Epithelial cell of proximal tubule (primary cell): ENCODE measurements around the gene KIAA1328. TPM values are rescaled to one million over a fixed set of nuclear protein-coding genes. Genes with fewer than 3 reads are reported as not detected.

ENCODE experiments used
- DNase-seq: peaks from one replicate; pipeline ENCODE4 v3.0.0-alpha.2; 2011; ENCODE audit warnings: low read depth
- H3K4me3 ChIP-seq: 2 replicates; pipeline ENCODE4 v1.5.1; 2011; ENCODE audit warnings: low read depth, mild to moderate bottlenecking, low read length
- total RNA-seq: library from RNA; depleted of rRNA; stranded (reverse); fragments of >200 nt; gene quantifications from 2 replicates; pipeline ENCODE4 v1.2.3, GENCODE V29; 2015
- TF ChIP-seq, protein P1 (sequence below): conservative IDR thresholded peaks from 2 replicates; pipeline ENCODE4 v1.5.1; 2012; ENCODE audit warnings: low read depth, mild to moderate bottlenecking, low read length

Gene KIAA1328
- total RNA-seq = 2.7 and 8.2 TPM in 2 replicates

DNA sequence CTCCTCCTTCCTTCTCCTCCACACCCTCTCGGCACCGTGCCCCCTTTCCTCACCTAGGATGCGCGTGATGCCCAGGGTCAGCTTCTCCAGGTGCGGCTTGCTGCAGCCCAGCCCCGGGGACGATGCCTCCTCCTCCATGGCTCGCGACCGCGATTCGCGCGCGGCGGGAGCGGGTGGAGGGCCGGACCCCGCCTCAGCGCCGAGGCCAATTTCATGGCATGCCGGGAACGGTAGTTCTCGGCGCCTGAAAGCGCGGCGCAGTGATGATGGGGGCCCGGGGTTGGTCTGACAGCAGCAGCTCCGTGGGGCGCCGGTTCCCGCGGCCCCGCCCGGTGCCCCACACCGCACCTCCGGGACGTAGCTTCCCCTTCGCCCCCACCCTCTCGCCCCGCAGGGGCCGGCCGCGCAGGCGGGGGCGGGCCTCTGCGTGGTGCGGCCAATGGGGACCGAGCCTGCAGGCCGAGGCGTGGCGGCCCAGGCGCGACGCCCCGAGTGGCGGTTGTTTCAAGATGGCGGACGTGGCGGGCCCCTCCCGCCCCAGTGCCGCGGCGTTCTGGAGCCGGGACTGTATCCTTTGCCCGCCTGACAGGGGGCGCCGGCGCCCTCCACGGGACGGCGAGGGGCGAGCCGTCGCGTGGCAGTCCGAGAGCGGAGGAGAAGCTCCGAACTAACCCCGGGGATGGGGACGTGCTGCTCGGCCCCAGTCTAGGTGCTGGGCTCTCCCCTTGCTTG, at the start of gene KIAA1328, which contains the start of gene TPGS2:
TSS of gene KIAA1328 (plus strand) at position 498 of the 732 bp plus-strand sequence. CDS start at position 510, 12 bp downstream.
TSS of gene TPGS2 (minus strand) at position 373 of the 732 bp plus-strand sequence. CDS start at position 138, 235 bp downstream.
- DNase-seq = no peak

DNA sequence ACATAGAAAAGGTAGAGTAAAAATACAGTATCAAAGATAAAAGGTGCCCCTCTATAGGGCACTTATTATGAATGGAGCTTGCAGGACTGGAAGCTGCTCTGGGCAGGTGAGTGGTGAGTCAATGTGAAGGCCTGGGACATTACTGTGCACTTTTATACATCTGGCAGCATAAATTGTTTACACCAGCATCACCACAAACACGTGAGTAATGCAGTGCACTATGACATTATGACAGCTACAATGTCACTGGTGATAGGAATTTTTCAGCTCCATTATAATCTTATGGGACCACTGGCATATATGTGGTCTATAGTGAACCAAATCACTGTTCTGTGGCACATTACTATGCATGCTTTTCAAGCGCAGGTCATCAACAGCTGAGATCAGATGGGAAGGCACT, 48.2 kb upstream of the KIAA1328 start:
- no peak overlapping the region for H3K4me3 ChIP-seq
- TF ChIP-seq, protein P1, sequence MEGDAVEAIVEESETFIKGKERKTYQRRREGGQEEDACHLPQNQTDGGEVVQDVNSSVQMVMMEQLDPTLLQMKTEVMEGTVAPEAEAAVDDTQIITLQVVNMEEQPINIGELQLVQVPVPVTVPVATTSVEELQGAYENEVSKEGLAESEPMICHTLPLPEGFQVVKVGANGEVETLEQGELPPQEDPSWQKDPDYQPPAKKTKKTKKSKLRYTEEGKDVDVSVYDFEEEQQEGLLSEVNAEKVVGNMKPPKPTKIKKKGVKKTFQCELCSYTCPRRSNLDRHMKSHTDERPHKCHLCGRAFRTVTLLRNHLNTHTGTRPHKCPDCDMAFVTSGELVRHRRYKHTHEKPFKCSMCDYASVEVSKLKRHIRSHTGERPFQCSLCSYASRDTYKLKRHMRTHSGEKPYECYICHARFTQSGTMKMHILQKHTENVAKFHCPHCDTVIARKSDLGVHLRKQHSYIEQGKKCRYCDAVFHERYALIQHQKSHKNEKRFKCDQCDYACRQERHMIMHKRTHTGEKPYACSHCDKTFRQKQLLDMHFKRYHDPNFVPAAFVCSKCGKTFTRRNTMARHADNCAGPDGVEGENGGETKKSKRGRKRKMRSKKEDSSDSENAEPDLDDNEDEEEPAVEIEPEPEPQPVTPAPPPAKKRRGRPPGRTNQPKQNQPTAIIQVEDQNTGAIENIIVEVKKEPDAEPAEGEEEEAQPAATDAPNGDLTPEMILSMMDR = no peak
- no peak for DNase-seq

More for the DNA sequence above, at the start of gene KIAA1328, which contains the start of gene TPGS2:
- TF ChIP-seq, protein P1 = peak; percentile 40
- H3K4me3 ChIP-seq = peak within 1 kb of the TSS; percentile 79

DNA sequence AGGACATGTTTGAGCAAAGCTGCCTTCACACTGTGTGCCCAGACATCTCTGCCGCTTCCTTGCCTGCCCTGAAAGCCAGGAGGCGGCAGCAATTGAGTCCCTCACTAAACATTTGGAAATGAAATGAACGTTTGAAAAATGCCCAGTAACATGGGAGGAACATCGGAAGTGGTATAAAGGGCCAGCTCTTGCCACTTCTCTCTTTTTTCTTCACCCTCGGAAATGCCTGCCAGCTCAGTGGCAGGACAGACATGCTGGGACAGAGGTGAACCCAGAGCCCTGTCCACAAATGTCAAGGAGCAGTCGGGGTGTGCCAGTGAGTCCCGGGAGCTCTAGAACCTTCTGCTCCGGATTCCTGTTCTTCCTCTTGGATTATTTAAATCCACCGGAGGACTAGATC, 46.2 kb upstream of the KIAA1328 start:
- DNase-seq = no peak
- TF ChIP-seq, protein P1 = no peak
- no peak overlapping the region for H3K4me3 ChIP-seq

GRCh38 chr18:36783792-36784191, 45.1 kb upstream of the KIAA1328 start:
- DNase-seq = no peak

DNA sequence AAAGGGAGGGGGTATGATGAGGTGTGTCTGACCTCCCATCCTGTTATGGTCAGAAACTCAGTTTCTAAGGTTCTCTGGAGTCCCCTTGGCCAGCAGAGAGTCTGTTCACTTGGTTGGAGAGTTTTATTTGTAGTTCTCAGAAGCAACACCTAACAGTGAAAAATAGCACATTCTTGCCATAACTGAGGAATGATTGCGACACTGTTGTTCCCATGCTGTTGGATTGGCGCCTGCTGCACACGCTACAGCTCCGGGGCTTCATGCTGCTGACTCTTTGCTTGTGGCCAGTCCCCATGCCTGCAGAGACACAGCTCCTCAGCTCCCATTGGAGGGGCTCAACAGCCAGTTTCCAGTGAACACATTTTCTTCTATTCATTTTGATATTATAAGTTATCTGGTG, 42.2 kb upstream of the KIAA1328 start:
- H3K4me3 ChIP-seq = no peak overlapping the region
- TF ChIP-seq, protein P1 = no peak
- DNase-seq = peak; percentile 77

More at GRCh38 chr18:36783792-36784191, 45.1 kb upstream of the KIAA1328 start:
- TF ChIP-seq, protein P1 = no peak
- H3K4me3 ChIP-seq = no peak overlapping the region

DNA sequence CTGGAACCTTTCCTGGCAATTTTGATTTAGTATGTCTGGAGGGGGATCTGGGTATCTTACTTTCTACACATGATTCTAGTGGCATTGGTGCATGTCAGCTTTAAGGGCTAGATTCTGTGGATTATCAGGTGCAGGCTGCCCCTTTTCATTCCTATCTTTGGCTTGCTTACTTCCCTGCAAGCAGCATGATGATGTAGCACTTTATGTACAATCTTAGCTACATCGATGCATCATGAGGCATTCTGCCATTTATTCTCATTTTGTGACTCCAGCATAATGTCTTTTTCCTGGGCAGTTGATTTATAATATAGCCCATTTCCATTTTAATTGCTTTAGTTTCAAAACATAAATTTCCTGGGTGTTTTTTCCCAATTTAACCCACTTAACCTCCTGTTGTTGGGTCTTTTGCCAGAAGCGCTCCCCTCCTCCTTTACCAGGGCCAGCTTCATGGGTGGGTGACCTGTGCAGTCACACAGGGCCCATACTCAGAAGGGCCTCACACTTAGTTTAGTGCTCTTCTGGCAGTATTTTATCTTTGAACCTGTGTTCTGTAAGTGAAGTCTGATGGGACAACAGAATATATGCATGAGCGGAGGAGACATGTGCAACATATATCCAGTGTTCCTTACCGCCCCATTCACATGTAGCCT, 36.2 kb upstream of the KIAA1328 start:
- no peak for DNase-seq
- TF ChIP-seq, protein P1 = no peak
- H3K4me3 ChIP-seq = no peak overlapping the region
